Esophagus squamous epithelium (tissue), 4 donors: ENCODE measurements around the gene NELL1.

ENCODE experiments used
- CTCF ChIP-seq, 6 experiments: fragments of 450-650 bp in 4 of 6; fragments of 200-600 bp in 2 of 6; sonication (generic) in 2 of 6; IDR thresholded peaks; one replicate each; pipeline ENCODE4 v1.5.1; 2016 to 2019; ENCODE audit warnings: antibody characterized with exemption in 6 of 6, mild to moderate bottlenecking in 4 of 6, moderate library complexity in 4 of 6
- POLR2A ChIP-seq, 4 donors: fragments of 450-650 bp; IDR thresholded peaks; one replicate each; pipeline ENCODE4 v1.6.1; 2017; ENCODE audit warnings: antibody characterized with exemption in 4 of 4, mild to moderate bottlenecking in 4 of 4, moderate library complexity in 3 of 4

- TF ChIP-seq CTCF (IDR thresholded peaks at IDR 0.05) (no peak), POLR2A (IDR thresholded peaks at IDR 0.05) (no peak)
Observed at GRCh38 chr11:21475276-21475675, 805.9 kb downstream of the NELL1 start.
